Stimulated activated naive CD8-positive, alpha-beta T cell treated with anti-CD3 and anti-CD28 coated beads, Interleukin-15, amount 100 ng/mL, for 72 hours (primary cell): ENCODE measurements around the gene PHYKPL.

Experiments
- ATAC-seq: fragments of 150-1000 bp; cut with Tn5 transposase; 2 replicates; pipeline ENCODE4 v1.10.0; 2021; ENCODE audit warnings: mild to moderate bottlenecking, moderate library complexity
- DNase-seq, 2 donors: peaks; one replicate each; pipeline ENCODE4 v3.0.0; 2021 to 2022
- H3K27ac Mint-ChIP-seq, 2 donors: one replicate each; pipeline ENCODE4 v1.8.0; 2022; ENCODE audit warnings: mild to moderate bottlenecking in 2 of 2, mixed read lengths in 2 of 2, moderate library complexity in 2 of 2
- H3K27me3 Mint-ChIP-seq: one replicate; pipeline ENCODE4 v1.8.0; 2022; ENCODE audit warnings: mixed read lengths
- H3K4me1 Mint-ChIP-seq: one replicate; pipeline ENCODE4 v1.8.0; 2022; ENCODE audit warnings: mild to moderate bottlenecking, mixed read lengths
- H3K4me3 Mint-ChIP-seq, 2 donors: one replicate each; pipeline ENCODE4 v1.8.0; 2022; ENCODE audit warnings: mild to moderate bottlenecking in 2 of 2, mixed read lengths in 2 of 2, moderate library complexity in 1 of 2
- H3K9me3 Mint-ChIP-seq, 2 donors: one replicate each; pipeline ENCODE4 v1.8.0; 2022; ENCODE audit warnings: mixed read lengths in 2 of 2

PHYKPL gene

DNA sequence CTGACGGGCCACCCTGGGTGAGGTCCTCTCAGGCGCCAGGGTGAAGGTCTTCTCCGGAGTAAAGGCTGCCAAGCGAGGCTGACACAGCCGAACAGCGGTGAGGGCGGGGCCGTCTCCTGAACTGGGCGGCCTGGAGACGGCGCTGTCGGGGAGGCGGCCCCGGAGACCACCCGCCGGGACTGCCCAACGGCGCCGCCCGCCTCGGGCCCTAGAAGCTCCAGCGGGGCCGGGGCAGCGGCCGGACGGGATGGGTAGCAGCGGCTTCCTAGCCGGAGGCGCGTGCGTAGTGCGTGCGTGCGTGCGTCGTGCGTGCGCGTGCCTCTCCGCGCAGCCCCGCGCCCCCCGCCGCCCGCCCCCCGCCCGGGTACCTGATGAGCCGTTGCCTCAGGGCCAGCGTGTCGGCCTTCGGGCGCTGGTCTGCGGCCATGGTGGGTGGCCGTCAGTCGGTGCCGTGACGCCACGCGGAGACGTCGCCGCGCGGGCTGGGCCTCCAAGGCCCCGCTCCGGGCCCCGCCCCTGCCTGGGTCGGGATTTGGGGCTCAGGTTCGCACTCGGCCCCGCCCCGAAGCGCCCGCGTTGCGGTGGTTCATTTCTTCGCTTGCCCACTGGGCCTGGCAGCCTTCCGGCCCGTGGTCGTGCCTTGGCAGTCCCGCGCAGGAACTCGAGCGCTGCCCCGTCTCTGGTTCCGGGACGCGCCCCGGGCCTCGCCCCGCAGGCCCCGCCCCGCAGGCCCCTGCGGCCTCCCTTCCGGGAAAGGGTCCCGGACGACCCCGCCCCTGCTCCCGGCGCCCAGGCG, at the start of gene PHYKPL:
PHYKPL (minus strand) TSS at position 679 of the 796 bp plus-strand sequence; CDS start at position 427, 252 bp downstream.
- peak within 1 kb of the TSS; percentile 86 to 88 for H3K4me3 Mint-ChIP-seq
- peak; percentile 81 for ATAC-seq
- peaks cover 88% of the 10 kb centered on the region for H3K4me1 Mint-ChIP-seq
- peak within 1 kb of the TSS; percentile 91 to 94 for H3K27ac Mint-ChIP-seq
- H3K9me3 Mint-ChIP-seq, result no peaks in the 10 kb centered on the region
- H3K27me3 Mint-ChIP-seq, result no peaks in the 10 kb centered on the region
- peak; percentile 70 to 81 for DNase-seq

DNA sequence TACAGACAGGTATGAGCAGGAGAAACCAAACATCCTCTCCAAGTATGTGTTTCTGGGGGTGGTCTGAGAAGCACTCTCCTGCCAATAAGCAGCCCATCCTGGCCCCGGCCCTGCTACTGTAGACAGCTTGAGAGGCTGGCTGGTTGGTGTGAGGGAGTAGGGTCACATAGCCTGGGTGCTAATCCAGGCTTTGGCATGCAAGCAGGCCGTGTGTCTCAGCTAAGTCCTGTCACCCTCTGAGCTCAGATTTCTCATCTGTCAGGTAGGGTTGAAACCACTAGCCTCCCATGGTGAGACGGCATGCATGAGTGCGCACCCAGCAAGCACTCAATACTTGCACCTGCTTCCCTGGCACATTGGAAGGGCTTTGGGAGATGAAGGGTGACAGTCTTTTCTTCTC, 49.8 kb upstream of the PHYKPL start:
- ATAC-seq, result no peak
- no peak for DNase-seq
- Mint-ChIP-seq H3K9me3 (peaks cover 12 to 14% of the 10 kb centered on the region in 2 donors), H3K4me3 (no peak overlapping the region), H3K27ac (no peak overlapping the region), H3K27me3 (peaks cover 18% of the 10 kb centered on the region), H3K4me1 (peaks cover 17% of the 10 kb centered on the region)

GRCh38 chr5:178281331-178281730, 48.7 kb upstream of the PHYKPL start:
- ATAC-seq (no peak), DNase-seq (no peak)
- H3K4me1 Mint-ChIP-seq, result peaks cover 17% of the 10 kb centered on the region
- H3K27ac Mint-ChIP-seq, result no peak overlapping the region
- H3K4me3 Mint-ChIP-seq, result no peak overlapping the region
- peaks cover 18% of the 10 kb centered on the region for H3K27me3 Mint-ChIP-seq
- H3K9me3 Mint-ChIP-seq, result peaks cover 12 to 14% of the 10 kb centered on the region in 2 donors

GRCh38 chr5:178280631-178281030, 48.0 kb upstream of the PHYKPL start:
- ATAC-seq (no peak), DNase-seq (no peak)
- H3K4me1 Mint-ChIP-seq, result peaks cover 17% of the 10 kb centered on the region
- H3K27me3 Mint-ChIP-seq, result peaks cover 18% of the 10 kb centered on the region
- H3K27ac Mint-ChIP-seq, result peak overlapping the region in 1 of 2 donors; percentile 83
- peaks cover 12 to 14% of the 10 kb centered on the region in 2 donors for H3K9me3 Mint-ChIP-seq
- H3K4me3 Mint-ChIP-seq, result no peak overlapping the region

GRCh38 chr5:178279723-178280438, 47.3 kb upstream of the PHYKPL start:
- Mint-ChIP-seq H3K27ac (peak overlapping the region; percentile 19 to 66), H3K4me1 (peaks cover 17% of the 10 kb centered on the region), H3K4me3 (peak overlapping the region in 1 of 2 donors; percentile 32), H3K9me3 (peaks cover 12 to 14% of the 10 kb centered on the region in 2 donors), H3K27me3 (peaks cover 18% of the 10 kb centered on the region)
- peak; percentile 62 for DNase-seq
- ATAC-seq, result peak; percentile 81

- peaks cover 18% of the 10 kb centered on the region for H3K27me3 Mint-ChIP-seq
- no peak for DNase-seq
- H3K4me3 Mint-ChIP-seq, result no peak overlapping the region
- H3K27ac Mint-ChIP-seq, result no peak overlapping the region
- H3K4me1 Mint-ChIP-seq, result peaks cover 17% of the 10 kb centered on the region
- peak; percentile 36 for ATAC-seq
- peaks cover 11 to 13% of the 10 kb centered on the region in 2 donors for H3K9me3 Mint-ChIP-seq
These were observed 46.6 kb upstream of the PHYKPL start for GRCh38 chr5:178279026-178279722.

- no peak overlapping the region for H3K4me3 Mint-ChIP-seq
- H3K27me3 Mint-ChIP-seq, result peaks cover 18% of the 10 kb centered on the region
- peaks cover 17% of the 10 kb centered on the region for H3K4me1 Mint-ChIP-seq
- H3K9me3 Mint-ChIP-seq, result peaks cover 5 to 6% of the 10 kb centered on the region in 2 donors
- ATAC-seq (no peak), DNase-seq (no peak)
- H3K27ac Mint-ChIP-seq, result no peak overlapping the region
These were observed 45.9 kb upstream of the PHYKPL start for GRCh38 chr5:178278358-178279023.

GRCh38 chr5:178277866-178278265, 45.3 kb upstream of the PHYKPL start:
- ATAC-seq (no peak), DNase-seq (no peak)
- H3K9me3 Mint-ChIP-seq, result no peaks in the 10 kb centered on the region
- H3K27me3 Mint-ChIP-seq, result peaks cover 18% of the 10 kb centered on the region
- H3K4me3 Mint-ChIP-seq, result no peak overlapping the region
- peak overlapping the region in 1 of 2 donors; percentile 57 for H3K27ac Mint-ChIP-seq
- peaks cover 17% of the 10 kb centered on the region for H3K4me1 Mint-ChIP-seq

DNA sequence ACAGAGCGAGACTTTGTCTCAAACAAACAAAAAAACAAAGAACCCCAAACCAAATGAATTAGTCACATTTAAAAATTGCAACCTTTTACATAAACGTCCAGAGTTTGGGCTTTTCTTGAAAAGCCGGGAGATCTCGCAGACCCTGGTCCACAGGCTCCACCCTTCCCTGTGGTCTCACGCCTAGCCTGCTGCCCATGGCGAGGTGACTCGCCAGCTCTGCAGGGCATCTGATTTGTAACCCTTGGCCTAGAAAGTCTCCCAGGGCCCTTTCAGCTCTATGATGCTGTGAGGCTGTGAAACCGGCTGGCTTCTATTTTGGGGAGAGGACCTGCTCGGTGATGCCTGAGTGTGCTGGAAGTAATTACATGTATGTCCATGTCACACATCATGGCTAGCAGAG, 44.7 kb upstream of the PHYKPL start:
- DNase-seq, result no peak
- Mint-ChIP-seq H3K27ac (peak overlapping the region in 1 of 2 donors; percentile 57), H3K4me1 (peaks cover 17% of the 10 kb centered on the region), H3K27me3 (peaks cover 18% of the 10 kb centered on the region), H3K4me3 (no peak overlapping the region), H3K9me3 (no peaks in the 10 kb centered on the region)
- ATAC-seq, result no peak

GRCh38 chr5:178274781-178275537, 42.4 kb upstream of the PHYKPL start:
- H3K4me3 Mint-ChIP-seq, result no peak overlapping the region
- H3K27ac Mint-ChIP-seq, result no peak overlapping the region
- peaks cover 11% of the 10 kb centered on the region for H3K27me3 Mint-ChIP-seq
- no peaks in the 10 kb centered on the region for H3K9me3 Mint-ChIP-seq
- peaks cover 11% of the 10 kb centered on the region for H3K4me1 Mint-ChIP-seq
- DNase-seq, result no peak
- ATAC-seq, result no peak

- H3K4me1 Mint-ChIP-seq, result peaks cover under 1% of the 10 kb centered on the region
- no peaks in the 10 kb centered on the region for H3K9me3 Mint-ChIP-seq
- no peak overlapping the region for H3K4me3 Mint-ChIP-seq
- H3K27me3 Mint-ChIP-seq, result peaks cover under 1% of the 10 kb centered on the region
- DNase-seq (no peak), ATAC-seq (peak; percentile 35)
- H3K27ac Mint-ChIP-seq, result no peak overlapping the region
These were observed 41.3 kb upstream of the PHYKPL start for GRCh38 chr5:178273665-178274541.

GRCh38 chr5:178273041-178273440, 40.4 kb upstream of the PHYKPL start:
- DNase-seq (no peak), ATAC-seq (no peak)
- H3K27me3 Mint-ChIP-seq, result no peaks in the 10 kb centered on the region
- H3K9me3 Mint-ChIP-seq, result no peaks in the 10 kb centered on the region
- no peaks in the 10 kb centered on the region for H3K4me1 Mint-ChIP-seq
- H3K4me3 Mint-ChIP-seq, result no peak overlapping the region
- H3K27ac Mint-ChIP-seq, result peak overlapping the region in 1 of 2 donors; percentile 67

DNA sequence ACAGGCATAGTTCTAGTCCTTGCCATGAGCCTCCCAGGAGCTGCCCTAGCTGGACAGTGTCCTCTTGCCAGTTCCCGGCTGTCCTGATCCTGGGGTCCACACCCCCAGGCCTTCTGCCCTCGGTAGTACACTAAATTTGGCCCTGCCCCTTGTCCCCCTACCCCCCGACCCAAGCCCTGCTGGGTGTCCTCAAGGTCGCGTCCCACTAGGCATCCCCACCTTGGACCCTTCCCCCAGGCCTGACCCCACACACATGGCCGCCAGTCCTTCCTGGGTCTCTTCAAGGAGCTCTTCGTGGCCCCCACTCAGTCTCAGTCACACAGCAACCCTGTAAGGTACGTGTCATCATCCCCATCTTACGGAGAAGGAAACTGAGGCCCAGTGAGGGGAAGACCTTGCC, 40.0 kb upstream of the PHYKPL start:
- DNase-seq (no peak), ATAC-seq (peak; percentile 22)
- H3K27ac Mint-ChIP-seq, result peak overlapping the region in 1 of 2 donors; percentile 67
- H3K9me3 Mint-ChIP-seq, result no peaks in the 10 kb centered on the region
- no peaks in the 10 kb centered on the region for H3K27me3 Mint-ChIP-seq
- H3K4me1 Mint-ChIP-seq, result no peaks in the 10 kb centered on the region
- H3K4me3 Mint-ChIP-seq, result no peak overlapping the region
